Camera-type eye (tissue), 1 donor: ENCODE measurements around the gene HPS4. TPM values are rescaled to one million over a fixed set of nuclear protein-coding genes. Genes with fewer than 3 reads are reported as not detected.

Experiments
- total RNA-seq: library from RNA; depleted of rRNA; stranded (reverse); fragments of >200 nt; gene quantifications from one replicate; pipeline ENCODE4 v1.2.3, GENCODE V29; 2014

The HPS4 gene
- 73.3 TPM for total RNA-seq

DNA sequence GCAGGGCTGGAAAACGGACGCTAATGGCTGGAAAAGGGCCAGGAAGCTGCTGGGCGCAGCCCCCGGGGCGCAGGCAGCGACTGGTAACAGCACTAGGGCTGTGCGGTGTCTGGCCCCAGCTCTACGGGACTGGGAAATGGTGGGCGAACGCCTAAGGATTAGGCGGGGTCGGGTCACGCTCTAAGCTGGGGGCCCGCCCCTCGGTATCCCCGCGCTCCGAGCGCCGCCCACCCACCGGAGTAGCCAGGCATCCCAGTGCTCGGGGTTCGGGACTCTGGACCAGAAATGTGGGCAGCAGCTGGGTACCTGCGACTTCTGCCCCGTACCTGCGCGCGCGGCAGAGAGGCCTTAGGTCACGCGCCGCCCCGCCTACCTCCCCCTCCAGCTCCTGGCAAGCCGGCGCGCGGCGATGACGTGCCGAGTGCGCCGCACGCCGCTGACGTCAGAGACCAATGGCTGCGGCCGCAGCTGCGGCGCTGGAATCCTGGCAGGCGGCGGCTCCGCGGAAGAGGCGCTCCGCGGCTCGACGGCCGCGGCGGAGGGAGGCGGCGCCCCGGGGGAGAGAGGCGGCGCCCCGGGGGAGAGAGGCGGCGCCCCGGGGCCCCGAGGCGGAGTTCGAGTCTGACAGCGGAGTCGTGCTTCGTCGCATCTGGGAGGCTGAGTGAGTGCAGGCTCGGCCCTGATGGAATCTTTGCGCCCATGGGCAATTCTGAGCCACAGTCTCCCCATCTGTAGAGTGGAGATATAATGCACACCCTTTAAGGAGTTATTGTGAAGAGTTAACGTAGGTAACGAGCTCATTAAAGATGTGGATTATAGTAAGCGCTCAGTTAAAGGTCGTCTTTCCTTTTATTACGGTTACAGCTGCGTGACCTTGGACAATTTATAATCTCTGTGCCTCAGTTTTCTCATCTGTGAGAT is at the start of gene HPS4, which contains the start of gene SRRD:
Gene HPS4 (minus strand): TSS at position 345 of the 921 bp plus-strand sequence. CDS start 2,021 bp downstream, outside the sequence.
Gene SRRD (plus strand): TSS at position 439 of the 921 bp plus-strand sequence. CDS start 14 bp downstream, at position 453.

DNA sequence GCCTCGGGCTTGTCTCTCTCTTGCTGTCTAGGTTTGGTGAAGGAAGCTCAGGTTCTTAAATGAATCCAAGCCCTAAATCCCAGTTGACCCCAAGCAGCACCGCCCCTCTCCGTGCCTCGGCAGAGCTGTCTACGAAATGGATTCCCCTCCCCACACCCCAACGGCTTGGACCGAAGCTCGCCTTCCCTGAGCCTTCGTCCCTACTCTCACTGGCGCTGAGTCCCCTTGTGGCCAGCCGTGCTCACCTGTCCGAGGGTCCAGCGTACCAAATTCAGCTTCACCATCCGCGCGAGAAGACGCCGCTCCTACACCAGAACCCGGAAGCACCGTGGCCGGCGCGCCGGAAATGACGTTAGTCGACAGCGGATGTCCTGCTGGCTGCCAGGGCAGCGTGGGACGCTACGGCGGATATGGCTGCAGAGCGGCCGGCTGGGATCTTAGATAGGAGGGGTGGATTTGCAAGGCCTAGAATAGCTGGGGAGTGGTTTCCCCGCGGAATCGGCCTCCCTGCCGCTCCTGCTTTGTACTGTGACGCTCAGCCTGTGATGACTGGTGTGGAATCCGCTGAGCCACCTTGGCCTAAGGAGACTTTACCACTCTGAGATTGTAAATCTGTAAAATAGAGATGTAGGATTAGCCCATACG is 28.7 kb upstream of the HPS4 start, which contains the start of gene TFIP11:
Gene TFIP11 (minus strand): TSS at position 325 of the 645 bp plus-strand sequence. CDS start 2,201 bp downstream, outside the sequence.

DNA sequence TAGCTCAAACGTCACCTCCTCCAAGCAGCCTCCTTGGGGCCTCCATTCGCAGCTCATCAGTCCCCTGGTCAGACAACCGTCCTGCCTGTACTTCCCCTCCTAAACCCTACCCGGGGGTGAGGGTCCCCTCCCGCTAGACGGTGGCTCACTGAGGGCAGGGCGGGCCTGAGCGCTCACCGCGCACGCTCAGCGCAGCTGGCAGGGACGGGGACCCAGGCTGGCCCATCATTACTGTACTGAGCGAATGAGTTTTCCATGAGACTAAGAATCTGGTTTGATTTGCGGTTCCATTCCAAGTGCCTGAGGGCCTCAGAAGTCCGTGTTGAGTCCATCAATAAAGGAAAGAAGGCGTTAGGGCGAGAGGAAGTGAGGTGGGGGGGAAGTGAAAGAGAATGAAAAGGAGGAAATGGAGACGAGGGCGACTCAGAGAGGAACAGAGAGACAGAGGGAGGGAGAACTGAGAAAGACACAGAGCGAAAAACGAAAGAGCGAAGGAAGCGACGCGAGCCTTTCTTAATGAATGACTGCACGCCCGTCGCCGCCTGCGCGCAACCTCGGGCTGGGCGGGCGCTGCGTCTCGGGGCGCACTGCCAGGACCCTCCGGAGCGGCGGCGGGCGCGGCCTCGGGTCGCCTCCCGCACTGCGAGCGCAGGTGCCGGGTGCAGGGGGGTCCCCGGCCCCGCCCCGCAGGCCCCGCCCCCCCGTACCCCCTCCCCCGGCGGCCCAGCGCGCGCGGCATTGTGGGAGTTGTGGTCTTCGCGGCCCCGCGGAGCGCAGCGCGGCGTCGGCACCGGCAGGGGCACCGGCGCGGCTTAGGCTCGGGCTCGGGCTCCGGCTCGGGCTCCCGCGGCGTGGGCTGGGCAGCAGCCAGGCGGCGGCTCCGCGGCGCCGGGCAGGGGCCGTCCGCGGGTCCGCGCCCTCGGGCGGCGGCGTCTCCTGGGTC is 54.8 kb downstream of the HPS4 start, which contains the start of gene ASPHD2:
Gene ASPHD2 (plus strand): TSS at position 746 of the 943 bp plus-strand sequence. CDS start 4,356 bp downstream, outside the sequence.

Other genes with a start within 250 kb of the HPS4 start
- 3.2 TPM for gene ASPHD2, start 54.5 kb downstream of the HPS4 start, total RNA-seq
- gene SRRD, start 94 bp upstream of the HPS4 start, total RNA-seq, result 20.4 TPM
- gene TFIP11, start 28.7 kb upstream of the HPS4 start, total RNA-seq, result 38.3 TPM
- 21.8 TPM for gene TPST2, start 106.3 kb upstream of the HPS4 start, total RNA-seq
- 2,103 TPM for gene CRYBB1, start 134.2 kb upstream of the HPS4 start, total RNA-seq
- 3,745 TPM for gene CRYBA4, start 138.2 kb upstream of the HPS4 start, total RNA-seq
- gene MIAT, start 173.8 kb upstream of the HPS4 start, total RNA-seq, result 180 TPM